HG03095 (cell line): ENCODE data around the gene MAST3.
A peak's percentile ranks its signal among the peaks of the same experiment; 100 is the strongest.

ENCODE experiments used
- ATAC-seq: cut with Tn5 transposase; IDR thresholded peaks from one replicate; pipeline ENCODE4 v1.9.1; 2021; ENCODE audit warnings: moderate library complexity; ENCODE audit not compliant: unreplicated experiment

Gene MAST3

DNA sequence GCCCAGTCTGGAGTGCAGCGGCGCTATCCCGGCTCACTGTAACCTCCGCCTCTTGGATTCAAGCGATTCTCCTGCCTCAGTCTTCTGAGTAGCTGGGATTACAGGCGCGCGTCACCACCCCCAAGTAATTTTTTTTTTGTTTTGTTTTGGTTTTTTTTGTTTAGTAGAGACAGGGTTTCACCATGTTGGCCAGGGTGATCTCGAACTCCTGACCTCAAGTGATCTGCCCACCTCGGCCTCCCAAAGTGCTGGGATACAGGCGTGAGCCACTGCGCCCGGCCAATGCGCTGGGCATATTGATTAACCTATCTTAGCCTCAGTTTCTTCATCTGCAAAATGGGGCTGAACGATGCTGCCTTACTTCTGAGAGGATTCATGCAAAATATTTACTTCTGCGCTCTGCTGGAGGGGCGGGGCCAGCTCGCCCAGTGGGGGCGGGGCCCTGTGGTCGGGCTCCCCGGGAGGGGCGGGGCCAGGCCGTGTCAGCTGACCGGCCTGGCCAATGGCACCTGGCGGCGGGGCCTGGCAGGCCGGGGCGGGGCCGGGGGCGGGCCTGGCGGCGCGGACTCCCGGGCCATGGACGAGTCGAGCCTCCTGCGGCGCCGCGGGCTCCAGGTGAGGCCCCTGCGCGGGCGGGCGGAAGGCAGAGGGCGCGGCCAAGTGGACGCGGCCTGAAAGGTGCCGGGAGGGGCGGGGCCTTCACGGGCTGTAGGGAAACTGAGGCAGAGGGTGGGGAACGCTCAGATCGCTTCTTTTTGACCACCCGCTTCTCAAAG lies at the start of gene MAST3:
Gene MAST3, plus strand, starts transcription at position 562 of the 776 bp plus-strand sequence. Its CDS starts 15 bp downstream, at position 577.
- peak; percentile 54 for ATAC-seq

GRCh38 chr19:18049385-18049784 lies 48.2 kb upstream of the MAST3 start:
- ATAC-seq = no peak

GRCh38 chr19:18051887-18052286 lies 45.7 kb upstream of the MAST3 start:
- ATAC-seq = no peak

DNA sequence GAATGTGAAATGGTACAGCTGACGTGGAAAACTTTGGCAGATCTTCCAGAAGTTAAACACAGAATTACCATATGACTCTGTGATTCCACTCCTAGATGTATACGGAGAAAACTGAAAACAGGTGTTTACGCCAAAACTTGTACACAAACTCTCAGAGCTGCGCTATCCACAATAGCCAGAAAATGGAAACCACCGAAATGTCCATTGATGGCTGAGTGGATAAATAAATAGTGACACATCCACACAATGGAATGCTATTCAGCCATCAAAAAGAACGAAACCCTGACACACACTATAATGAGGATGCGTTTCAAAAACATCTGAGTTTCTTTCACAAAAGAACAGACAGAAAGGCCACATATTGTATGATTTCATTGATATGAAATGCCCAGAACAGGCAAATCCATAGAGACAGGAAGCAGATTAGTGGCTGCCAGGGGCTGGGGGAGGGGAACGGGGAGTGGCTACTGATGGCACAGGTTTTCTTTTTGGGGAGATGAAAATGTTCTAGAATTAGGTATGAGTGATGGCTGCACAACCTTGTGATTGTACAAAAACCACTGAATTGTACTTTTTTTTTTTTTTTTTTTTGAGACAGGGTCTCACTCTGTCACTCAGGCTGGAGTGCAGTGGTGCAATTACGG lies 43.9 kb upstream of the MAST3 start:
- no peak for ATAC-seq

GRCh38 chr19:18055967-18056366 lies 41.6 kb upstream of the MAST3 start:
- ATAC-seq = no peak

GRCh38 chr19:18057557-18057956 lies 40.0 kb upstream of the MAST3 start:
- no peak for ATAC-seq

GRCh38 chr19:18058208-18059009 lies 39.2 kb upstream of the MAST3 start:
- ATAC-seq = no peak

- no peak for ATAC-seq
Measured at GRCh38 chr19:18059297-18059696, 38.3 kb upstream of the MAST3 start.

- no peak for ATAC-seq
Measured at GRCh38 chr19:18059902-18060301, 37.7 kb upstream of the MAST3 start.

- ATAC-seq = no peak
Measured at GRCh38 chr19:18060472-18060871, 37.1 kb upstream of the MAST3 start.

GRCh38 chr19:18062028-18062427 lies 35.5 kb upstream of the MAST3 start:
- ATAC-seq = no peak

DNA sequence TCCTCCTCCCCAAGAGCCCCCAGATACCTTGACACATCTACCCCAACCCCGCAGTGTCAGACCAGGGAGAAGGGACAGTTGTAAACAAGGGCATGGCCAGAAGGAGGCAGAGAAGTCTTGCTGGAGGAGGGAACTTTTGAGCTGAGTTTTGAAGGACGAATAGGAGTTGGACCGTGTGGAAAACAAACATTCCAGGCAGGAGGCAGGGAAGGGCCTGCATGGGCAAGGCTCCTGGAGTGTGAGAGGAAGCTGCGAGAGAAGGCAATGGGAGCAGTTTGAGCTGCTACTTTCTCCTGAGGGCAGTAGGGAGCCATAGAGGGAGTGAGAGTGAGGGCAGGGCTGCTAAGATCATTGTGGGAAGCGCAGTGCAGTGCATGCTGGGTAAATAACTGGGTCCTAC lies 34.1 kb upstream of the MAST3 start:
- ATAC-seq = no peak

GRCh38 chr19:18065173-18065495 lies 32.4 kb upstream of the MAST3 start:
- ATAC-seq = no peak

- ATAC-seq = no peak
Measured at GRCh38 chr19:18068395-18068794, 29.2 kb upstream of the MAST3 start.

DNA sequence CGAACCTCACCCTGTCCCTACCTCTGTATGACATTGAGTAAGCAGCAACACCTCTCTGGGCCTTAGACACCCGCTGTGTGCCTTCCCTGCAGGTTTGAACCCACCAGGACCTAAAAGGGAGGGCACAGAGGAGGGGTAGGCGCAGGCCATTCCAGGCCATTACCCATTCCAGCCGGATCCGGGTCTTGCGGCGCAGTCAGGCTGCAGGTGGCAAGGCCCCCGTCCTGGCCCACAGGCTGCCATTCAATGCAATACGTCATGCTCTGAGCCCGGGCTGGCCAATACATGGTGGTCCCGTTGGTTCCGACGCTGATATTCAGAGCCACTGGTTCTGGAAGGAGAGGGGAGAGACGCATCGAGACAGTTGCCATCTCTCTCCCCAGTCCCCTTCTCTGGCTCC lies 28.2 kb upstream of the MAST3 start:
- ATAC-seq = no peak

- no peak for ATAC-seq
Measured at GRCh38 chr19:18070181-18070580, 27.4 kb upstream of the MAST3 start.

DNA sequence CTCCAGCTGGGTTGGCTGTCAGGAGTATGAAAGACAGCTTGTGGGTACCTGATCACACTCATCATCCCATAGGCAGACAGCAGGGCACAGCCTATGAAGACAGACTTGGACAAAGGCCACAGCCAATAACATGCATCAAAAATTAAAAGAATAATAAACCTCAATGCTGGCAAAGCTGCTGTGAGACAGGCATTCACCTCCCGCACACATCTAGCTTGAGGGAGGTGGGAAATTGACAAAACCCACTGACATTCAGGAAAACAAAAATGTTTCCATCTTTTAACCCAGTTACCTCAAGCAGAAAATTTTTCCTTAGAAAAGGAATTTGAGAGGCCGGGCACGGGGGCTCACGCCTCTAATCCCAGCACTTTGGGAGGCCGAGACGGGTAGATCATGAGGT lies 25.2 kb upstream of the MAST3 start:
- ATAC-seq = no peak

DNA sequence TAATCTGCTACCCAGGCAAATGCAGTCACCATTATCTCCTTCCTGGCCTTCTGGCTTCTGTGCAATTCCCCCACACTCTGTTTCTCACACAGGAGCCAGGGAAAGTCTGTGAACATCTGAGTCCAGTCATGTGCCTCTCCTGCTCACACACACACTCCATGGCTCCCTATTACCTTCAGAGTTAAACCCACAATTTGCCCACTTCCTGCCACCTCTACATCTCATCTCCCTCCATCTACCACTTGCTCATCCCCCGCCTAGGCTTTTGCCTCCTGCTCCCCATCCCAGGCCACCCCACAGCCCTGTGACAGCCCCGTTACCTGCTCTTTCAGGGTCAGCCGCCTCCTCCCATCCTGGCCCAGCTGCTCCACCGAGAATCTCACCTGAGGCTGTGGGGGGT lies 24.4 kb upstream of the MAST3 start:
- no peak for ATAC-seq

DNA sequence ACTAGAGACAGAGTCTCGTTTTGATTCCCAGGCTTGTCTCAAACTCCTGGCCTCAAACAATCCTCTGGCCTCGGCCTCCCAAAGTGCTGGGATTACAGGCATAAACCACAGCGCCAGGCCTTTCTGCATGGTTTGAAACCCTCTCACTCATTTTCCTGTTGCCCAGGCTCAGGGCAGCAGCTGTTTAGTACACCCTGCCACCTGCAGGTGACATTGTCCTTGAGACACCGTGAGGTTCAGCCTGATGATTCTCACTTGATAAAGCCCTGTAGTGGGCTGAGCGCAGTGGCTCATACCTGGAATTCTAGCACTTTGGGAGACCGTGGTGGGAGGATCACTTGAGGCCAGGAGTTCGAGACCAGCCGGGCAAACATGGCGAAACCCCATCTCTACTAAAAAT lies 23.4 kb upstream of the MAST3 start:
- no peak for ATAC-seq

DNA sequence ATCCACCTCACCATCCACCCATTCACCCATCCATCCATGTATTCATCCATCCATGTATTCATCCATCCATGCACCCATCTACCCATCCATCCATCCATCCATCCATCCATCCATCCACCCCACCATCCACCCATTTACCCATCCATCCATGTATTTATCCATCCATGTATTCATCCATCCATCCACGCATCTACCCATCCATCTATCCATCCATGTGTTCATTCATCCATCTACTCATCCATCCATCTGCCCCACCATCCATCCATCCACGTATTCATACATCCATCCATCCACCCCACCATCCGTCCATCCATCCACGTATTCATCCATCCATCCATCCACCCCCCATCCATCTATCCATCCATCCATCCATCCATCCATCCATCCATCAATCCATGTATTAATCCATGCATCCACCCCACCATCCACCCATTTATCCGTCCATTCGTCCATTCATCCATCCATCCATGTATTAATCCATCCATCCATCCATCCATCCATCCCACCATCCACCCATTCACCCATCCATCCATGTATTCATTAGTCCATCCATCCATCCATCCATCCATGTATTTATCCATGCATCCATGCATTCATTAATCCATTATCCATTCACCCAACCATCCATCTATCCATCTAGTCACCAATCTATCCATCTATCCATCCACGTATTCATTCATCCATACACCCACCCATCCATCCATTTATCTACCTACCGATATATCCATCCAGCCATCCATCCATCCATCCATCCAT lies 13.5 kb upstream of the MAST3 start:
- no peak for ATAC-seq
